MG63 (cell line): ENCODE results near the gene CHMP6. TPM values are rescaled to one million over a fixed set of nuclear protein-coding genes. Genes with fewer than 3 reads are reported as not detected.

ENCODE experiments used
- DNase-seq: peaks from one replicate; pipeline ENCODE4 v3.0.0-alpha.2; 2020
- H3K27me3 ChIP-seq: fragments of 250-450 bp; sonication (Bioruptor Pico); 2 replicates; pipeline ENCODE4 v1.5.1; 2020; ENCODE audit warnings: mild to moderate bottlenecking, moderate library complexity
- H3K36me3 ChIP-seq: fragments of 250-450 bp; sonication (Bioruptor Pico); 2 replicates; pipeline ENCODE4 v1.5.1; 2020; ENCODE audit warnings: mild to moderate bottlenecking, moderate library complexity
- H3K4me3 ChIP-seq: fragments of 250-450 bp; sonication (Bioruptor Pico); 2 replicates; pipeline ENCODE4 v1.5.1; 2020; ENCODE audit warnings: mild to moderate bottlenecking, moderate library complexity
- H3K9me3 ChIP-seq: fragments of 250-450 bp; sonication (Bioruptor Pico); 2 replicates; pipeline ENCODE4 v1.5.1; 2020; ENCODE audit warnings: mild to moderate bottlenecking, moderate library complexity
- total RNA-seq: library from RNA; depleted of rRNA; stranded (reverse); fragments of >200 nt; shearing (Covaris generic); gene quantifications from 2 replicates; pipeline ENCODE4 v1.2.3, GENCODE V29; 2014; ENCODE audit warnings: low replicate concordance

The CHMP6 gene
- total RNA-seq, 1 experiment from 2014 or later = 74.3 TPM

DNA sequence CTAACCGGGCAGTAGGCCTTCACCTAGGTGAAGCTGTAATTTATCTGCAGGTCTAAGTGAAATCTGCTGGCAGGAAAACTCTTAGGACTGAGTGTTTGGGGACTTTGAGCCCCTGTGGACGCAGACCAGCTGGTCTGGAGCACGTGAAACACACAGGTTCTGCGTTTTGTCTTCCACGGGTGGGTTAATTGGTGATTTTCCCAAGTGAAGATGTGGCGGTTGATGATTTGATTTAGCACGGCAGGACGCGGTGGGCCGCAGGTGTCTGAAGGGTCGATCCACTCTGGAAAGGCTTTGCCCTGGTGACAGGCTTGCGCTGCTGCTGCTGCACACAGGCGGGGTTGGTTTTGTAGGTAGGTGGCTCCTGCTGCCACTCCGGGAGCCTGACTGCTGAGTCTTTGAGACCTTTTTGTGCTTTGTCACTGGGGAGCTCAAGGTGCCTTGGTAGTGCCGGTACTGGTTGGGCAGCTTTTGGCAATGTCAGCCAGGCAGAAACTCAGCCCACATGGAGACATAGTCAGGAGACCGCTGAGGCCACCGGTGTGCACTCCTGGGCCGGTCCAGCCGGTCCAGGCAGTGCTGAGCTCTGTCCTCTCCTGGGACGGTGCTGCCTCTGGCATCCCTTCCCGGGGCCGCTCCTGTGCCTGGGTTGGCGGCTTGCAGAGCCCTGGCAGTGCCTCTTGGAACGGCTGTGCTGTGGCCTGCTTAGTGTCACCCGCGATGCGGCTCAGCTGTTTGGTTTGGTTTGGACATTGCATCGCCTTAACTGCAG lies 45.6 kb downstream of the CHMP6 start:
- Histone ChIP-seq H3K9me3 (no peaks in the 10 kb centered on the region), H3K27me3 (no peaks in the 10 kb centered on the region), H3K36me3 (peaks cover 21% of the 10 kb centered on the region), H3K4me3 (no peak overlapping the region; the same call in 1 of the 2 replicates)
- DNase-seq = peak; percentile 33

DNA sequence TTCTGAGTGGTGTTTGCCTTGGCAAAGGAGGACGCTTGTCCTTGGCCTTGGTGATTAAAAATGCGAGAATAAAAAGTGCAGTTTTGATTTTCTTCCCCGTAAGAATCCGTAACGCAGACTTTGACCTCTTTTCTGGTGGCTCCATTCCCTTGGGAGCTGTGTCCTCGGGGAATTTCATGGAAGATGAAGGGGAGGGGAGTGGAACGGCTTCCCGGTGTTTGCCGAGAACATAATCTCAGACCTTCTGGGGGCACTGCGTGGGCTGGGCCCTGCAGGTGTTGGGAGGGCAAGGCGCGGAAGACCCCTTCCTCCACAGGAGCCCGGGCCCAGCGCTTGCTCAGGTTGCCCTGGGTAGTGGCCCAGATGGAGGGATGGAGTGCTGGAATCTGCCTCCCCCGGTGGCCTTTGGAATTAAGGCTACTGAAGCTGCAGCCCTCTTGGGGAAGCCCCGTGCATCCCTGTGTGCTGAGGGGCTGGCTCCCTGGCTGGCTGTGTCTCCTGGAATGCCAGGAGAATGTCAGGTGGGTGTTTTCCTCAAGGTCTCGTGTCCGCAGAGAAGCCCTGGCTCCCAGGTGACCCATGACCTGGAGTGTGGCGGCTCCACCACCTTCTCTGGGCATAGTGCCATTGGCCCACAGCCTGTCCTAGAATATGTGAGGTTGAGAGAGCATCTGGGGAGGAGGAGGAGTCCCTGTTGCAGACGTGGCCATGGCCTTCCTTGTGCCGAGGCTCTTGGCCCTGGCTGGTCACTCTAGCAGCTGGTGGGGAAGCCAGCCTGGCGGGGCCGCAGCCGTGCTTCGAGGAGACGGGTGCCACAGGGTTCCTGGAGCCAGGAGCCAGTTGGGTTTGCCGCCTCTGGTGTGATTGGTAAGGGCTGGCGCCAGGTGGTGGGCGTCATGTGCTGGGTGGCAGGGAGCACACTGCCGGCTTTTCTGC lies 46.4 kb downstream of the CHMP6 start:
- H3K4me3 ChIP-seq = no peak overlapping the region
- no peak for DNase-seq

DNA sequence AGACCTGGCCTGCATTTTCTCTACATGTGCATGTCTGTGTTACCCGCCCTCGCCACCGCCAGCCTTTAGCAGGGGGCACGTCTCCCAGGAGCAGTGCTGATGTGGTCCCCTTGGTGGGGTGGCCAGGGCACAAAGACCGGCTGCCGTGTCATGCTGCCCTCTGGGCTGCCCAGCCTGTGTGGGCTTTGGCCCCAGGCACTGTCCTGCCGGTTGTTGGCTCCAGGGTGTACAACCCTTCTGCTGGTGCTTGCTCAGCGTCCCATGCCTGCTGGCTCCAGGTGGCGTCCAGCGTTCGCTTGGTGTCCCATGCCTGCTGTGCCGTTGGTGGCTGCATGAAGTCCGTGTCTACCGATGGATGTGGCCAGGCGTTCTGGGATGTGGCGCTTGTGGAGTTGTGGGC lies 47.5 kb downstream of the CHMP6 start:
- no peaks in the 10 kb centered on the region for H3K27me3 ChIP-seq
- H3K4me3 ChIP-seq = no peak overlapping the region
- H3K9me3 ChIP-seq = no peaks in the 10 kb centered on the region
- peaks cover 21% of the 10 kb centered on the region for H3K36me3 ChIP-seq
- no peak for DNase-seq

More for the DNA sequence above, 46.4 kb downstream of the CHMP6 start:
- no peaks in the 10 kb centered on the region for H3K9me3 ChIP-seq
- no peaks in the 10 kb centered on the region for H3K27me3 ChIP-seq
- peaks cover 21% of the 10 kb centered on the region for H3K36me3 ChIP-seq

DNA sequence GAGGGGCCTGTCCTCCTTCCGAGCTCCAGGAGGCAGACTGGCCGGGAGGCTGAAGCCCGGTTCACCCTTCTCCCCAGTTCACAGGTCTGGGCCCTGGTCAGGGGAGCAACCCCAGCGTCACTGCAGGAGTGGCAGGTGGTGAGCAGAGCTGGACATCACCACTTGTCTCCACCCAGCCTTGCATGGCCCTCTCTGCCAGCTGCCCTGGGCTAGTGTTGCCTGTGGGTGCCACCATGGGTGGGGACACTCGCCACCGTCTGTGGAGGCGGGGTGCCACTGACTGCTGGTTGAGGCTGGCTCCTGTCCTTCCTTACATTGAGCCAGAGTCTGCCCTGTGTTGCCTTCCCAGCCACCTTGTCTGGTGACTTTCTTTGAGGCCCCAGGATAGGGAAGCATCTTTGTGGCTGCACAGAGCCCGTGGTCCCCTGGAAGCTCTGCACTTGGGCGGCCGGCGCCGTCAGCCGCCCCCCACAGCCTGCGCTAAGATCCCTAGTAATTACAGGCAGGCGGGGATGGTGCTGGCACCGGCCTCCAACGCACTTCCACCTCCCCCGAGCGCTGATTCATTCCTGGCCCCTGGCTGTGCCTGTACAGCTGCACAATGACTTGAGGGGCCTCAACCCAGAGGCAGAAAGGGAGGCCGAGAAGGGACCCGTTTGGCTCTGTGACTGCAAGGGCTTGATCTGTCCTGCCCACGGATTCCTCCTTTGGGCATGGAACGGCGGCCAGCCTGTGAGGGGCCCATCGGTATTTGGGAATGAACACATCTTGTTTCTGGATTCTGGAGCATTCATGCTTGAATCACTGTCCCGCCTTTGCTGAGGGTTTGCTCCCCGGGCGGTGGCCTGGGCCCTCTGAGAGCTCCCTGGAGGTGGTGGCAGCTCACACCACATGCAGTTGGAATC lies 48.5 kb downstream of the CHMP6 start:
- Histone ChIP-seq H3K9me3 (no peaks in the 10 kb centered on the region), H3K4me3 (no peak overlapping the region), H3K27me3 (no peaks in the 10 kb centered on the region), H3K36me3 (peaks cover 25% of the 10 kb centered on the region)
- peak; percentile 89 for DNase-seq

DNA sequence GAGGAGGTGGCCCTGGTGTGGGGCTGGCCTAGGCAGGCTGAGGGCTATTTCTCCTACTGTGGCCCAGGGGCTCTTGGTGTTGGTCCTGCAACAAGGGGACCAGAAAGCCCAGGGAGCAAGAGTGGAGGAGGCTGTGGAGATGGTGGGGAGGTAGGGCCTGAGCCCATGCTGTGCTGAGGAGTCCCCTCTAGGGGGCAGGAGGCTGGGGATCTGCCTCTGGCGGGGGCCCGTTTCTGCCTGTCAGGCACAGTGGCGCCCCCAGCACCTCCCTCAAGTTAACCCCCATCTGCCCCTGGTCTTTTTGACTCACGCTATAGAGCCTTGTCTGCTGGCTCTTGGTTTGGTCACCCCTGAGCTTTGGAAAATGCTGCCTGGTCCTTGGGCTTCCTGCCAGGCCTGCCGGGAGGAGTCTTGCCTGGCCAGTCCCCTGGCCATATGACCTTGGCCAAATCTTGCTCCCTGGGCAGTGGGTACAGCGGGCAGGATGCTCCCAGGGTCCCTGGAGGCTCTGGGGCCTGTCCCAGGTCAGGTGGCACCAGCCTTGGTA lies 49.2 kb downstream of the CHMP6 start:
- peaks cover 25% of the 10 kb centered on the region for H3K36me3 ChIP-seq
- DNase-seq = peak; percentile 45
- H3K9me3 ChIP-seq = no peaks in the 10 kb centered on the region
- no peak overlapping the region for H3K4me3 ChIP-seq
- H3K27me3 ChIP-seq = no peaks in the 10 kb centered on the region

DNA sequence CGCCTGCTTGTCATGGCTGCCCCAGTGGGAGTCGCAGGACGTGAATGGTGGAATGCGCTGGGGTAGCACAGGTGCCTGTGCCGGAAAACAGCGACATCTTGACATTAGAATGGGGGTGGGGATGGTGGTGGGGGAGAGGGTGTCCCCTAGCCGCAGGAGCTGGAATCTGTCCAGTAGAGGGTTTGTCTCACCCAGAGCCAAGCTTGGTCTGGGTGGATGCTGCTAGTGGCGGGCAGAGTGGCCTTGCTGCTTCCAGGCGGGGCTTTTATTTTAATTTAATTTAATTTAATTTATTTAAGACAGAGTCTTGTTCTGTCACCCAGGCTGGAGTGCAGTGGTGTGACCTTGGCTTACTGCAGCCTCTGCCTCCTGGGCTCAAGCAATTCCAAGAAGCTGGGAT lies 51.0 kb downstream of the CHMP6 start:
- peaks cover 16% of the 10 kb centered on the region for H3K36me3 ChIP-seq
- no peaks in the 10 kb centered on the region for H3K27me3 ChIP-seq
- DNase-seq = no peak
- no peaks in the 10 kb centered on the region for H3K9me3 ChIP-seq
- H3K4me3 ChIP-seq = no peak overlapping the region

DNA sequence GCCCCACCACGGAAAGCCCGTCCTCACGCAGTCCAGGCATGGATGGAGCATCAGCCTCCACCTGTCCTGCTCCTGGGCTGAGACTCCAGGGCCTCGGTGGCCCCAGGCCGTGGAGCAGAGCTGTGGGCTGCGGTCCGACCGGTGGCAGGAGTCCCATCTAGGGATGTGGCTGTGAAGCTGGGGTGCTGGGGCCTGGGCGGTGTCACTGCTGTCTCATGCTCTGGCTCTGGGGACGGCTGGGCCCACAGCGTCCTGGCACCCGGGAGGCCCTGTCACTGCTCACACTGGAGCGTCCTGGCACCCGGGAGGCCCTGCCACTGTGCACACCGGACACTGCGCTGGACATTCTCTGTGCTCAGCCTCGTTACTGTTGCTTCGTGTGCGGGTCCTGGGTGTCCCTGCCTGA lies 51.7 kb downstream of the CHMP6 start:
- H3K4me3 ChIP-seq = no peak overlapping the region
- no peaks in the 10 kb centered on the region for H3K27me3 ChIP-seq
- H3K9me3 ChIP-seq = no peaks in the 10 kb centered on the region
- DNase-seq = no peak
- H3K36me3 ChIP-seq = peaks cover 13% of the 10 kb centered on the region

DNA sequence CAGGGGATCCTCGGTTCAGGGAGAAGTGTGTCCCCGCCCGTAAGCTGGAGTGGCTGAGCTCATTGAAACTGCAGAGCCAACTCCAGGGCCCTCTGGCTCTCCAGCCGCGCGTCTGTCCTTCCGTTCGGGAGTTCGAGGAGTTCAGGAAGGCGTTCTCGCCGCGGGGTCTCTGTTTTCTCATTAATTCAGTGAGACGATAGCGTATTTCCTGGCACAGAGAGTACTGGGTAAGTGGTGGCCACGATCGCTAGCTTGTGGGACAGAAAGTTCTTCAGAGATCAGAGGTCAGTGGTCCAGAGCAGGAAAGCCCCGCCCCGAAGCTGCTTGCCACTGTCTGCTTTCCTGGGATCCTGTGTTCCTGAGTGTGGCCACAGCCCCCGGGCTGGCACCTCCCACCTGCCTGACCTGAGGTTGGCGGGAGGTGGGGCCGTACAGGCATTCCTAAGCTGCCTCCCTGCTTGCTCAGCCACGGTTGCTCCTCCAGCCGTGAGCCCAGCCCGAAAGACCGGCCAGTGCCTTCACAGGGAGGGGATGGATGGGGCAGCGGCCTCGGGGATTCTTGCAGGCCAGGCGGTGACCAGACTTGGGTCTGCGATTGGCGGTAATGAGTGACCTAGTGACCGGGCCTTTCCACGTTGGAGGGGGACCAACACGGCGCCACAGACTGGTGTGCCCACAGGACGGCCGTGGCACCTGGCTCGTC lies 52.2 kb downstream of the CHMP6 start:
- DNase-seq = peak; percentile 27

DNA sequence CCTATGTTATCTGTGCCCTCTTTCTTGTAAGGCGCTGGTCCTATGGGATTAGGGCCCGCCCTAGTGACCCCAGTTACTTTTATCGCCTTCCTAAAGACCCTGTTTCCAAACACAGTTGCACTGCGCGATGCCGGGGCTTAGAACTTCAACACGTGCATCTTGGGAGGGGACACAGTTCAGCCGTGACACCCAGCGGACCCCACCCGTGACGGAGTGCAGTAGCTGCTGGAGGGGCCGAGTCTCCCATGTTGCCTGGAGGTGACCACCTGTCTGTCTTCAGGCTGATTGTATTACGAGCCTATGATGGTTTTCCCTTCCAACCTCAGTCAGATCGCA lies 52.8 kb downstream of the CHMP6 start:
- H3K9me3 ChIP-seq = no peaks in the 10 kb centered on the region
- peaks cover 8% of the 10 kb centered on the region for H3K36me3 ChIP-seq
- no peaks in the 10 kb centered on the region for H3K27me3 ChIP-seq
- no peak for DNase-seq
- H3K4me3 ChIP-seq = no peak overlapping the region

More for the DNA sequence above, 52.2 kb downstream of the CHMP6 start:
- no peaks in the 10 kb centered on the region for H3K27me3 ChIP-seq
- no peaks in the 10 kb centered on the region for H3K9me3 ChIP-seq
- peaks cover 8% of the 10 kb centered on the region for H3K36me3 ChIP-seq
- H3K4me3 ChIP-seq = no peak overlapping the region

DNA sequence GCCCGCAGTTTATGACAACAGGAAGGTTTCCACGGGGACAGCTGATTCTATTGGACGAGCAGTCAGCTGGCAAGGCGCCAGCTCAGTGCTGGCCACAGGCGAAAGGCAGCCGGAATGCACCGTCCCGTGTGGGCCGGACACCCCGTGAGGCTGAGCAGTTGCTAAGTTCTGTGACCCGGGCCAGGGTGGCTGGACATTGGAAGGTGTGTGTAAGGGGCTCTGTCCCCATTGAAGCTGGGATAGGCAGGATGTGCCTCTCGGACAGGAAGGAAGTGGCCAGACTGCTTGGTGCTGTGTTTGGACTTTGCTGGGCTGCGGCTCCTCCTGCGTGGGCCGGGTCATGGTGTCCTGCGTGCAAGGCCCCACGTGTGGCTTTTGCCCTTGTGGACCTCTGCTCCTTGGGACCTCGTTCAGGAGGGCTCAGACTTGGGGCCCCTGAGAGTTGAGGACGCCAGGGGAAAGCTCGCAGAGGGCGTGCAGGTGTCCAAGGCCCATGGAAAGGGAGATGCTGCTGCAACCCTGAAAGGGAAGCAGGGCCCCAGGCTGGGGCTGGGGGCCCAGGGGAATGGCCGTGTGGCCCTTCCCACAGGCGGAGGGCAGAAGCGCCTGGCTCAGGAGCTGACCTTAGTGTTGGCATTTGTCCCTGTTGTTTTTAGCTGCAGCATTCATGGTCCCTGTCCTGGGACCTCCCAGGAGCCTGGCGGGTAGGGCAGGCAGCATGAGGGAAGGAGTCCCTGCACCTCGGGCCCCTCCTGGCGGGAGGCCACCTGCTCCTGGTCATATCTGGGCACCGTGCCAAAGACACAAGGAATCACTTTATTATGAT lies 53.3 kb downstream of the CHMP6 start:
- DNase-seq = no peak
- Histone ChIP-seq H3K4me3 (no peak overlapping the region), H3K9me3 (no peaks in the 10 kb centered on the region), H3K36me3 (peaks cover 8% of the 10 kb centered on the region), H3K27me3 (no peaks in the 10 kb centered on the region)

DNA sequence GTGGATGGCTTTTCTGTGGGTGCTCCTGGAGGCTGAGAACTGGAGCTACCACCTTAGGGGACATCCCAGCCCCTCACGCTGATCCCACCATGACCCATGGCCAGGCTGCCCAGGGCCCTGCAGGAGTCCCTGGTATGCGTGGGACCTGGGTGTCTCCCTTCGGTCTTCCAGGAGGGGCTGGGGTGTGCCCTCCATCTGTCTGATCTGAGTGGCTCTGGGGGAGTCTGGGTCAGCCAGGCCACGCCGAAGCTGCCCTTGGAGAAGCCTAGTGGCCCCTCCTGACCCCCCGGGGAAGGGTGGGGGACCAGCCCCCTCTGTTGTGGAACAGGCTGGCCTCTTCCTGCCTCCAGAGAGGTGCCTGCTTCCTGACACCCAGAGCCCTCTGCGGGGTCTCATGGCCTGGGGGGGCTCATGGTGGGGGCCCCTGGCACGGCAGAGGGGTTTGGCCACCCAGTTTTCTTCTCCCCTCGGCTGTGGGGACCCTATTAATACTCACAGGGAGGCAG lies 54.0 kb downstream of the CHMP6 start:
- H3K9me3 ChIP-seq = no peaks in the 10 kb centered on the region
- no peaks in the 10 kb centered on the region for H3K27me3 ChIP-seq
- no peak for DNase-seq
- H3K4me3 ChIP-seq = no peak overlapping the region
- H3K36me3 ChIP-seq = peaks cover 8% of the 10 kb centered on the region

DNA sequence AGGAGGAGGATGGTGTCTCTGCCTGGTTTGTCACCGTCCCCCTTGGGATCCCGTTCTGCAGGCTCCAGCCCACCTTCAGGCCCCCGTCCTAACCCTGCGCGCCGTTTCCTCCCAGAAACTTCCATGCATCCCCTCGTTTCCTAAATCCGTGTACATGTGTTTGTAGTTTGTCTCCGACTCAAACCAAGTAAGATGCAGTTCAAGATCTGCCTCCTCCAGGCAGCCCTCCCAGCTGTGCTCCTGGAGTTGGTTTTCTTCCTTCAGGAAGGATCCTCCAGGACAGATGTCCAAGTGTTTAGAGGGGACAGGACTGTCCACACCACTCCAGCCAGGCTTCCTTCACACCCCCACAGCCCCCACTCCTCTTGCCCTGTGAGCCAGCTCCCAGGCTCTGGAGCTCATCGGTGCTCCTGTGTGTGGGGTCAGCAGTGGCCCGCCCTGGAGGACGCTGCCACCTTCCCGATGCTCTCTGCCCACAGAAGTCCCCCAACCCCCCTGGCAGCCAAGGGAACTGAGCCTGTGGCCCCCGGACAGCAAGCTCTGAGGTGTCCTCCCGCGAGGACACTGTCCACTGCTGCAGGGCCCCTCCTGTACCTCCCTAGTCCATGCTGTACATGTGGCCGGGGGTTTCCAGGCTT lies 54.6 kb downstream of the CHMP6 start:
- DNase-seq = no peak

DNA sequence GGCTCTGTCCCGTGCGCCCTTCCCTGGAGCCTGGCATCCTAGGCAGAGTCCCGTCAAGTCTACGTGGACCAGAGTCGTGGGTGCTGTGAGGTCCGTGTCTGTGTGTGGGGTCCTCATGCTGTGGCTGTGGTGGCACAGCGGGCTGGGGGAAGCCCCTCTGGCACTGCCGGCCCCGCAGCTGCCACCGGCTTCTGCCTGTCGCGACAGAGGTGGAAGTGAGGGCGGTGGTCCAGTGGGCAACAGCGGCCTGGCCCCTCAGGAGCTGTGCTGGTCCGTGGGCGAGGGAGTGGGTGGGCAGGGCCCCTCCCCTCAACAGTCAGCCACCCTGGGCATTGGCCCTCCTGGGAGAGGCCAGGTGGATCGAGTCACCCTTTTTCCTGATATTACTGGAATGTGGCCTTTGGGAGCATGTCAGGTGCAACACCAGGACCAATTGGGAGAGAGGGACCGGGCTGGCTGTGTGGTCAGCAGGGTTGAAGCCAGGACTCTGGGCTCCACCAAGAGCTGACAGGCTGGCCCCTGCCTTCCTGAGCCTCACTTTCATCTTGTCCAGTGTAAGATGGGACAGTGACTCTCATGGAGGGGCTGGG lies 55.2 kb downstream of the CHMP6 start:
- Histone ChIP-seq H3K9me3 (no peaks in the 10 kb centered on the region), H3K36me3 (peaks cover 8% of the 10 kb centered on the region), H3K27me3 (no peaks in the 10 kb centered on the region), H3K4me3 (no peak overlapping the region)
- DNase-seq = no peak

More for the DNA sequence above, 54.6 kb downstream of the CHMP6 start:
- no peaks in the 10 kb centered on the region for H3K9me3 ChIP-seq
- no peaks in the 10 kb centered on the region for H3K27me3 ChIP-seq
- peaks cover 8% of the 10 kb centered on the region for H3K36me3 ChIP-seq
- H3K4me3 ChIP-seq = no peak overlapping the region

DNA sequence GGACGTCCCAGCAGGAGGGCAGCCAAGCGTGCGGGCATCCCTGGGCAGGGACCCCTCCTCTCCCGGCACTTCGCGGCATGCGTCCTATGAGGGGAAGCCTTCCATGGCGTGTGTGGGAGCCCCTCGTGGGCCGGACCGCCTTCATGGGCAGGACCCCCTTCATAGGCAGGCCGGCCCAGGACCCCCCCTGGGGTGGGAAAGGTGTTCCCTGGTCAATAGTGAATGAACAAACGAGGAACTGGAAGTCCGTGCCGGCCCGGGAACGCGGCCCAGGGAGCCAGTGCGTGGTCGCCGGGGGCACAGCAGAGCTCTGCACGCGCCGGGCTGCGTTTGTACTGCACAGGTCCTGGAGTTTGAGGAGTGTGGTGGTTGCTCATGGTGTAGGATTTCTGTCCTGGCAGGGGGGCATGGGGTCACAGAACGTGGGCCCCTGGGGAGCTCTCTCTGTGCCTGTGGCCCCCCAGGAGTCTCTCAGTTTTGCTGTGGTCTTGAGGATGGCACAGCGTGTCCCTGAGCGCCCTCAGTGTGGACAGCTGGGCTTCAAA lies 57.3 kb downstream of the CHMP6 start:
- Histone ChIP-seq H3K36me3 (peaks cover 8% of the 10 kb centered on the region), H3K27me3 (no peaks in the 10 kb centered on the region), H3K9me3 (no peaks in the 10 kb centered on the region), H3K4me3 (no peak overlapping the region)
- no peak for DNase-seq
